ENCODE data around the gene PARP3. TPM values are rescaled to one million over a fixed set of nuclear protein-coding genes. Genes with fewer than 3 reads are reported as not detected.
"Not testable (repeated sequence)": the region's sequence is repeated elsewhere in the genome, so short reads cannot be mapped to it uniquely, and the experiment has no call there.

PARP3 gene
- total RNA-seq, 2 donors from 2014 or later = 22.0 to 45.9 TPM

GRCh38 chr3:51986010-51986947 lies 44.1 kb downstream of the PARP3 start:
- Histone ChIP-seq H3K4me3 (no peak overlapping the region), H3K27me3 (replicated peaks; ENCODE audit: insufficient read depth) (no peaks in the 10 kb centered on the region), H3K9me3 (no peaks in the 10 kb centered on the region), H3K4me1 (replicated peaks) (peaks cover 11% of the 10 kb centered on the region), H3K27ac (no peak overlapping the region), H3K36me3 (no peaks in the 10 kb centered on the region)
- TF ChIP-seq POLR2AphosphoS5 (IDR thresholded peaks at IDR 0.05) (no peak), CTCF (IDR thresholded peaks at IDR 0.05) (no peak), POLR2A (IDR thresholded peaks at IDR 0.05) (no peak)
- 75% methylated on average over 12 of the region's 12 CpGs for WGBS
- intact Hi-C loops (cut with DNase I) = no loop called here
- DNase-seq (ENCODE audit: low spot score) = no peak

DNA sequence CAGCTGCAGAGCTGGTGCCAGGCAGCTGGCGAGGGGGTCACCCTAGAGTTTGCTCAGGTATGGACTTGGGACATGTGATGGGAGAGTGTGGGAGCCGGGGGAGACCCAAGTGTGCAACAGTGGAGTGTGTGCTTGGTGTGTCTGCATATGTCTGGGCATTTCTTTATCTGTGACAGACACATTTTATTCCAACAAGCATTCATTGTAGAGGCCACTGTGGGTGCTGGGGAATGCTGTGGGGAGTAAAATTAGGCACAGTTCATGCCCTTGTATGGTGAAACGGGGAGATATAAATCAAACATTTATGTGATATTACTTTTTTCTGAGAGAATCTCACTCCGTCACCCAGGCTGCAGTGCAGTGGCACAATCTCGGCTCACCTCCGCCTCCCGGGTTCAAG lies 45.4 kb downstream of the PARP3 start:
- no peak overlapping the region for H3K4me3 ChIP-seq
- no peaks in the 10 kb centered on the region for H3K36me3 ChIP-seq
- WGBS = 89% methylated on average over 7 of the region's 7 CpGs
- no peaks in the 10 kb centered on the region for H3K9me3 ChIP-seq
- no peak for DNase-seq (ENCODE audit: low spot score)
- no peak for TF ChIP-seq POLR2AphosphoS5 (IDR thresholded peaks at IDR 0.05)
- no peak for TF ChIP-seq CTCF (IDR thresholded peaks at IDR 0.05)
- no peak for TF ChIP-seq POLR2A (IDR thresholded peaks at IDR 0.05)
- peaks cover 7% of the 10 kb centered on the region for H3K4me1 ChIP-seq (replicated peaks)
- no peak overlapping the region for H3K27ac ChIP-seq
- H3K27me3 ChIP-seq (replicated peaks; ENCODE audit: insufficient read depth) = no peaks in the 10 kb centered on the region
- intact Hi-C loops (cut with DNase I) = no loop called here

GRCh38 chr3:51988286-51989146 lies 46.4 kb downstream of the PARP3 start:
- Histone ChIP-seq H3K9me3 (no peaks in the 10 kb centered on the region), H3K27me3 (replicated peaks; ENCODE audit: insufficient read depth) (no peaks in the 10 kb centered on the region), H3K4me1 (replicated peaks) (peaks cover 7% of the 10 kb centered on the region), H3K4me3 (no peak overlapping the region), H3K36me3 (no peaks in the 10 kb centered on the region), H3K27ac (no peak overlapping the region)
- intact Hi-C loops (cut with DNase I) = no loop called here
- no peak for TF ChIP-seq POLR2A (IDR thresholded peaks at IDR 0.05)
- 79% methylated on average over 15 of the region's 15 CpGs for WGBS
- DNase-seq (ENCODE audit: low spot score) = no peak

- H3K27me3 ChIP-seq (replicated peaks; ENCODE audit: insufficient read depth); DNase-seq (ENCODE audit: low spot score); H3K36me3 ChIP-seq; H3K4me1 ChIP-seq (replicated peaks); H3K27ac ChIP-seq; H3K9me3 ChIP-seq; H3K4me3 ChIP-seq; intact Hi-C loops (cut with DNase I): not testable (repeated sequence)
- WGBS = 87% methylated on average over 34 of the region's 38 CpGs
These were observed 48.4 kb downstream of the PARP3 start for GRCh38 chr3:51990501-51990971.

GRCh38 chr3:51992017-51992682 lies 50.0 kb downstream of the PARP3 start:
- Histone ChIP-seq H3K27ac (no peak overlapping the region), H3K4me3 (no peak overlapping the region), H3K4me1 (replicated peaks) (peaks cover 7% of the 10 kb centered on the region), H3K36me3 (no peaks in the 10 kb centered on the region), H3K27me3 (replicated peaks; ENCODE audit: insufficient read depth) (no peaks in the 10 kb centered on the region), H3K9me3 (no peaks in the 10 kb centered on the region)
- intact Hi-C loops (cut with DNase I) = no loop called here
- no peak for DNase-seq (ENCODE audit: low spot score)
- no peak for TF ChIP-seq POLR2A (IDR thresholded peaks at IDR 0.05)
- TF ChIP-seq POLR2AphosphoS5 (IDR thresholded peaks at IDR 0.05) = no peak
- TF ChIP-seq CTCF (IDR thresholded peaks at IDR 0.05) = no peak
- WGBS = 79% methylated on average over 3 of the region's 3 CpGs

GRCh38 chr3:51993657-51994056 lies 51.5 kb downstream of the PARP3 start:
- intact Hi-C loops (cut with DNase I) = not testable (repeated sequence)

More at GRCh38 chr3:51993657-51994056, 51.5 kb downstream of the PARP3 start:
- H3K9me3 ChIP-seq; DNase-seq (ENCODE audit: low spot score); H3K4me3 ChIP-seq; H3K36me3 ChIP-seq; H3K27ac ChIP-seq; H3K4me1 ChIP-seq (replicated peaks); H3K27me3 ChIP-seq (replicated peaks; ENCODE audit: insufficient read depth): not testable (repeated sequence)
- WGBS = 78% methylated on average over 11 of the region's 13 CpGs

Data from prostate gland (tissue), 2 donors.